HG03095 (cell line): Measurements from ENCODE around the gene TMEM250.

ENCODE experiments used
- ATAC-seq: cut with Tn5 transposase; IDR thresholded peaks from one replicate; pipeline ENCODE4 v1.9.1; 2021; ENCODE audit warnings: moderate library complexity; ENCODE audit not compliant: unreplicated experiment

Gene TMEM250

GRCh38 chr9:136147890-136148714 lies 29.4 kb upstream of the TMEM250 start:
- no peak for ATAC-seq

GRCh38 chr9:136147038-136147889 lies 28.6 kb upstream of the TMEM250 start:
- ATAC-seq: no peak

- ATAC-seq: no peak
Measured at GRCh38 chr9:136146126-136147037, 27.7 kb upstream of the TMEM250 start.

- no peak for ATAC-seq
Measured at GRCh38 chr9:136145580-136145979, 26.9 kb upstream of the TMEM250 start.

GRCh38 chr9:136144450-136144849 lies 25.8 kb upstream of the TMEM250 start:
- ATAC-seq: no peak

- no peak for ATAC-seq
Measured at GRCh38 chr9:136143215-136144001, 24.7 kb upstream of the TMEM250 start.

GRCh38 chr9:136142859-136143214 lies 24.2 kb upstream of the TMEM250 start:
- no peak for ATAC-seq

- no peak for ATAC-seq
Measured at GRCh38 chr9:136142414-136142796, 23.7 kb upstream of the TMEM250 start.

- ATAC-seq: no peak
Measured at GRCh38 chr9:136141682-136142413, 23.2 kb upstream of the TMEM250 start.

GRCh38 chr9:136140966-136141365 lies 22.3 kb upstream of the TMEM250 start:
- ATAC-seq: no peak

- ATAC-seq: no peak
Measured at GRCh38 chr9:136140046-136140445, 21.4 kb upstream of the TMEM250 start.

- ATAC-seq: no peak
Measured at GRCh38 chr9:136138566-136138965, 19.9 kb upstream of the TMEM250 start.

GRCh38 chr9:136137321-136138265 lies 18.9 kb upstream of the TMEM250 start:
- no peak for ATAC-seq

- no peak for ATAC-seq
Measured at GRCh38 chr9:136136127-136136925, 17.7 kb upstream of the TMEM250 start.

GRCh38 chr9:136135326-136136126 lies 16.9 kb upstream of the TMEM250 start:
- ATAC-seq: no peak

GRCh38 chr9:136133959-136134484 lies 15.3 kb upstream of the TMEM250 start:
- ATAC-seq: no peak
